ENCODE results near the gene HIVEP1.

GRCh38 chr6:12182676-12183075, 170.6 kb downstream of the HIVEP1 start:
- no peak for TF ChIP-seq POLR2A (IDR thresholded peaks at IDR 0.05)
- TF ChIP-seq, protein P1, sequence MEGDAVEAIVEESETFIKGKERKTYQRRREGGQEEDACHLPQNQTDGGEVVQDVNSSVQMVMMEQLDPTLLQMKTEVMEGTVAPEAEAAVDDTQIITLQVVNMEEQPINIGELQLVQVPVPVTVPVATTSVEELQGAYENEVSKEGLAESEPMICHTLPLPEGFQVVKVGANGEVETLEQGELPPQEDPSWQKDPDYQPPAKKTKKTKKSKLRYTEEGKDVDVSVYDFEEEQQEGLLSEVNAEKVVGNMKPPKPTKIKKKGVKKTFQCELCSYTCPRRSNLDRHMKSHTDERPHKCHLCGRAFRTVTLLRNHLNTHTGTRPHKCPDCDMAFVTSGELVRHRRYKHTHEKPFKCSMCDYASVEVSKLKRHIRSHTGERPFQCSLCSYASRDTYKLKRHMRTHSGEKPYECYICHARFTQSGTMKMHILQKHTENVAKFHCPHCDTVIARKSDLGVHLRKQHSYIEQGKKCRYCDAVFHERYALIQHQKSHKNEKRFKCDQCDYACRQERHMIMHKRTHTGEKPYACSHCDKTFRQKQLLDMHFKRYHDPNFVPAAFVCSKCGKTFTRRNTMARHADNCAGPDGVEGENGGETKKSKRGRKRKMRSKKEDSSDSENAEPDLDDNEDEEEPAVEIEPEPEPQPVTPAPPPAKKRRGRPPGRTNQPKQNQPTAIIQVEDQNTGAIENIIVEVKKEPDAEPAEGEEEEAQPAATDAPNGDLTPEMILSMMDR (IDR thresholded peaks at IDR 0.05) = no peak

Data from testis (tissue), 2 donors.